A549 treated with AZD9567 at 1 μM for 4 hours (cell line): ENCODE results near the gene PHKA1. TPM values are rescaled to one million over a fixed set of nuclear protein-coding genes. Genes with fewer than 3 reads are reported as not detected.

ENCODE experiments used
- total RNA-seq: library from RNA; stranded (reverse); fragments of 200-300 nt; extraction: Qiagen RNA extraction; gene quantifications from 5 replicates; pipeline ENCODE4 v1.2.3, GENCODE V29; 2022; ENCODE audit not compliant: insufficient read depth

Gene PHKA1
- total RNA-seq: 23.0 to 35.4 TPM (median 27.8 TPM) in 5 replicates

DNA sequence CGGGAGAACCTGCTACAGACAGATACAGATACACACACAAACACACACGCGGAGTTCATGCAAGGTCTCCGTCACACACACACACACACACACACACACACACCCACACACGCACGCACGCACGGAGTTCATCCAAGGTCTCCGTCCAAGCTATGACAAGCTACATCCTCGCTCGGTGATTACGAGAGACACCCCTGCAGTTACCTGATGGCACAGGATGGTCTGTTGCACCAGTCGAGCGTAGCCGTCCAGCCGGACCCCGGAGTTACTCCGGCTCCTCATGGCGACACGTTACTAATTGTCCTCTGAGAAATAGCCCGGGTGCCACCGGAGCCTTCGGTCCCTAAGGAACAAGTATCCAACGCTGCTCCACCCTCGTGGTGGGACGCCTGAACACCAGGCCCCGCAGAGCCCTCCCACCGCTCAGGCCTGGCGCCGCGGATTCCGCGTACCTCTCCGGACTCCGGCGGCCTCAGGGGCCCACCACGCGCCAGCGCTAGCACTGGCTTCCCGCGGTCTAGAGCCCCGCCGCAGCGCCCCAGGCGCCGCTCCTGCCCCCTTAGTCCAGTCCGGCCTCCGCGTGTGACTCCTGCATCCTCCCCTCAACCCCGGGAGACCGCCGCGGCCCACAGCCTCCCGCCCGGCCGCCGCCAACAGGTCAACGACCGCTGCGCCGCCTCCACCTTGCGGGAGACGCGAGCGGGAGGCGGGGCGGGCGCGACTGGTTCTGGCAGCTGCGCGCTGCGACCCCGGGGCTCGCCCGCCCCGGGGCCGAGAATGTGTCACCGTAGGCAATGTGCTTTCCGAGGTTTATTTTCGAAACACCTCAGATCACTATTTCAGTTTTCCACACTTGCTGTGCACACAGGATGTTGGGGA, at the start of gene PHKA1:
TSS of gene PHKA1 (minus strand) at position 708 of the 879 bp plus-strand sequence. CDS start at position 282, 426 bp downstream.

DNA sequence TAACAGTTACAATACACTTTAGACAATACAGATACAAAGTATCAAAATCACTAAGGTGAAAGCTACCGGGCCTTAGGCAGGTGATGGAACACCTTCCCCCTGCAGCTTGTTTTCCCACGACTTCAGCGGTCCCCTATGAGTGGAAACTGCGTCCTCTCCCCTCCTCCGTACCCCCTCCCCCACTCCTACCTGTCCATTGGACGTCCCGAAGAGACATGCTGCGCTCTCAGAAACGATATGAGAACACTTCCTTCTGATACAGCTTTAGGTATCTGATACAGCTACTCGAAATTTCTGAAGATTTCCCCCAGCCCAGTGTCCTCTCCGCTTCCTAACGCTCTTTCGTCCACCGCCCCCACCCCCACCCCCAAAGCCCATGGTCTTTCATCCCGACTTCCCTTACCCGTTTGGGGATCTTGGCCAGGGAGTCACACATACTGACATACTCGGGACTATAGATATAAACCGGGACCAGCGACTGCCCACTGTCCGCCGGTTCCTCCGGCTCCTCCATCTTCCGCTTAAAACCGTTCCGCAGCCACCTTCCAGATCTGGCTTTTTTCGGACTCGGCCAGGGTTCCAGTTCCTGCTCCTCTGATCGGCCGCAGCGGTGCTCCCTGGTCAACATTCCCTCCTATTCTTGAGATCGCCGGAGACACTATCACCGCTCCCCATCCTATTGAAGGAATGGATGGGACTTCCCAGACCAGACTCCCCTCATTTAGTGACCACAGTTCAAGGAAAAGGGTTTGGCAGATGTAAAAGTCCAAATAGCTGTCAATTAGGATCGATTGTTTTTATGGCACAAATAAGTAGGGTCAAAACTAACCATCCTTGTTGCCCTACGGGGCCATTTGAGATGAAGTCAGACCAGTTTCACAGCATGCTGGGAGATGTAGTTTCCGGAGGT, 141.6 kb downstream of the PHKA1 start, which contains the start of gene HDAC8:
TSS of gene HDAC8 (minus strand) at position 596 of the 910 bp plus-strand sequence. CDS start at position 514, 82 bp downstream.

Other genes with a start within 250 kb of the PHKA1 start
- gene HDAC8, start 141.5 kb downstream of the PHKA1 start, total RNA-seq: 22.8 to 29.8 TPM (median 23.3 TPM) in 5 replicates
- gene DMRTC1B, start 62.6 kb upstream of the PHKA1 start, total RNA-seq: 0.05 to 0.13 TPM (median 0.07 TPM) in 3 of 5 replicates, not detected in the others
- gene FAM236B, start 68.4 kb upstream of the PHKA1 start, total RNA-seq: not detected in 5 replicates
- not detected in 5 replicates for gene FAM236D, start 93.9 kb upstream of the PHKA1 start, total RNA-seq
- gene FAM236C, start 198.3 kb upstream of the PHKA1 start, total RNA-seq: not detected in 5 replicates
- gene FAM236A, start 223.9 kb upstream of the PHKA1 start, total RNA-seq: not detected in 5 replicates
- gene DMRTC1, start 229.5 kb upstream of the PHKA1 start, total RNA-seq: 0.05 TPM in 1 of 5 replicates, not detected in the others